GM19193 (cell line): ENCODE data around the gene AZGP1.

ENCODE experiments used
- POLR2A ChIP-seq: IDR thresholded peaks from 4 replicates; pipeline ENCODE4 v1.6.1; 2011; ENCODE audit not compliant: insufficient read depth, insufficient read length; ENCODE audit errors: extremely low read depth

AZGP1 gene

DNA sequence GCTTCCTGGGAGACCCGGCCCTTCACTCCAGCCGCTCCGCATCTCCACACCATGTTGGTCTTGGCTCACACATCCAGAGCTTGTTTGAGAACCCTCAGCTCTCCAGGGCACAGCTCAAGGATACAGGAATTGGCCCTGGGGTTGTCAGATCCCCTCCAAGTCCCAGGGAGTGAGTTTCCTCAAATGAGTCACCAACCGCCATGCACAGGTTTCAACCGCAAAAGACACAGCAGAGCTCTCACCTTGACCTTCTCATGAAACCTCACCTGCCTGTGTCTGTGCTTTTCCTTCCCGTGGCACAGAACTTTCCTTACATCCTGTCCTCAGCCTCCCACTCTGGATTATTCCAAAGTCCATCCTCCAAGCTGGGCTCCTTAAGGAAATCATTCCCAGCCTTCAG, 20.6 kb downstream of the AZGP1 start:
- TF ChIP-seq POLR2A, result no peak

- no peak for TF ChIP-seq POLR2A
These were observed 22.2 kb downstream of the AZGP1 start for GRCh38 chr7:99953649-99954048.

GRCh38 chr7:99949645-99950228, 26.1 kb downstream of the AZGP1 start:
- TF ChIP-seq POLR2A, result no peak

DNA sequence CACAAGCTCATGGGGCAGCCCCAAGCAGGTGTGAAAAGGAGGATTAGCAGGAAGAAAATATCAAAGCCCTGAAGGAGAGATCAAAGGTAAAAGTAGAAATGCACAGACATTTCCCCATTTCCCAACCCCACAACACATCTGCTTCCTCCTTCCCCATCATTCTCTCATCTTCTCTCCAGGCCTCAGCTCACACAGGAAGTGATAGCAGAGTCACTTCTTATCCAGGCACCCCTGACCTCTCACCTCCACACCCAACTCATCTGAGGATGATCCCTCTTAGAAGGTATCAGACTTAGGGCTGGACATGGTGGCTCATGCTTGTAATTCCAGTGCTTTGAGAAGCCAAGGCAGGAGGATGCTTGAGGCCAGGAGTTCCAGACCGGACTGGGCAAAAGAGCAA, 28.2 kb downstream of the AZGP1 start:
- no peak for TF ChIP-seq POLR2A

- no peak for TF ChIP-seq POLR2A
These were observed 31.2 kb downstream of the AZGP1 start for GRCh38 chr7:99944497-99945070.

DNA sequence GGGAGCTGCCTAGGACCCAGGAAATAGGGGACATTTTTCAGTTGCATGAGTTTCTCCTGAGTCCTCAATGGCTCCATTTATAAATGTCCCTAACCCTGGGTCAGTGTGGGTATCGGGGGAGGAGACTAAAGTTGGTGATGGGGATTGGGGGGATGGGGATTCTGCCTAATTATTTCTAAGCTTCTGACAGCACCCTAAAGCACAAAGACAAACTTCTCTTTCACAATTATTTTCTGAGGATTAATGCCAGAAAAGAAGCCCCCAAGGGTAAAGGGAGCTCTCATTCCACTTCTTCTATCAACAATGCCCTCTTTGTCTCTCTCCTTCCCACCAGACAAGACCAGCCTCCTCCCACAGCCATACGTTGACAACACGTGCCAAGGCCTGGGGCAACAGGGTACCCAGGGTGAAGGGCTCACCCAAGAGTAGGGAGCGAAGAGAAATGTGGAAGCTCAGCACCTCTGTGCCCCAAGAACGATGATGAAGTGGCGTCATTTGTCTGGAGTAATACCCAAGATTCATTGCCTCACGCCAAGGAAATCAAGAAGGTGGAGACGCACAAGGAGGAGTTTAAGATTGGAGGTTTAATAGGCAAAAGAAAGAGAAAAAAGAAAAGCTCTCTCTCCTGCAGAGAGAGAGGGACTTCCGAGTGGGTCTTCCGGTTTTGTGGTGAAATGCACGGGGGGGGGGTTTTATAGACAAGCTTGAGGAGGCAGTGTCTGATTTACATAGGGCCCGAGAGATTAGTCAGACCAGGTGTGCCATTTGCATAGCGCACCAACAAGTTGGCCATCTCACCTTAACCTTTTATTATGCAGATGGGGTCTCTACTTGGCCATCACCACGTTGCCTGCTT, 32.0 kb downstream of the AZGP1 start:
- TF ChIP-seq POLR2A, result no peak

GRCh38 chr7:99938296-99938695, 37.5 kb downstream of the AZGP1 start:
- no peak for TF ChIP-seq POLR2A

- no peak for TF ChIP-seq POLR2A
These were observed 45.5 kb downstream of the AZGP1 start for GRCh38 chr7:99930376-99930775.

DNA sequence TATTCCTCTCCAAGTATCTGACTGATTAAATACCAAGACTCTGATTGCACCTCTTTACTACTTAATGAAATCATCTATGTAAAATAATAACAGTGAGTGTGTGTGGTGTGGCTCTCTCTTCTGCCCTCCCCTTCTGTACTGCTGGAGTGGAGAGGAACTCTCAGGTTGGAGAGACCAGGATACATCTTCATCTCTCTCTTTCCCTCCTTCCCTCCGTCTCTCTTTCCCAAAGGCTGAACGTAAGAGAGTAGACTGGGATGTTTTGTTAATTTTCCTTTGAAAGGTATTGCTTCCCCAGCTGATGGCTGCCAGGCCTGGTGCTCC, 46.1 kb downstream of the AZGP1 start:
- TF ChIP-seq POLR2A, result no peak

DNA sequence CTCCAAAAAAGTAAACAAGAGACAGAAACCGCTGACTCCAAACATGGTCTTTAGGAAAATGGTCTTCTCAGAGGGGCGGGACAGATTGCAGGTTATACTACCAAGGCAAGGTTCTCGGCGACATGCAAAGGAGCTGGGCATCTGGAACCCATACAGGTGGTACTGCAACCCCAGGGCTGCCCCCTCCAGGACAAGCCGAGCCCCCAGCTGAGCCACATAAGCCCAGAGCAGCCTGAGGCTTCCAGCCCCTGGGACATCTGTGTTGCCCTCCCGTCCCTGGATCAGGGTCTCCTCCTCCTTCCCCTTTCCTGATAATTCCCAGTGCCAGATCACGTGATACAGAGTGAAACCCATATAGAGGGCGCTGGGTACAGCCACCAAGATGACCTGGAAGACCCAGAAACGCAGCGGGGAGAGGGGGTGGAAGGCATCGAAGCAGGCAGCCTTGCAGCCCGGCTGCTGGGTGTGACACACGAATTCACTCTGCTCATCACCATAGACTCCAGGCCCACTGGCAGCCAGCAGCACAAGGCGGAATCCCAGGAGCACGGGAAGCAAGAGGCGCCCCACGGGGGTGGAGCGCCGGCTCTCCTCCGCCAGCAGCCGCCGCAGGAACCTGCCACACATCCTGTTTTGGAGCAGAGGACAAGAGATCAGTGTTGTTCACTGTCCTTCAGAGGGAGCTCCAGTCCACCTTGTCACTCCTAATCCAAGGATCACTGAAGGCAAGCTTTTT, 46.7 kb downstream of the AZGP1 start, which contains the start of gene GJC3:
Gene GJC3 (minus strand): TSS at position 627 of the 736 bp plus-strand sequence. CDS start 0 bp downstream, at position 627.
- TF ChIP-seq POLR2A, result no peak

GRCh38 chr7:99928188-99928587, 47.6 kb downstream of the AZGP1 start:
- no peak for TF ChIP-seq POLR2A

DNA sequence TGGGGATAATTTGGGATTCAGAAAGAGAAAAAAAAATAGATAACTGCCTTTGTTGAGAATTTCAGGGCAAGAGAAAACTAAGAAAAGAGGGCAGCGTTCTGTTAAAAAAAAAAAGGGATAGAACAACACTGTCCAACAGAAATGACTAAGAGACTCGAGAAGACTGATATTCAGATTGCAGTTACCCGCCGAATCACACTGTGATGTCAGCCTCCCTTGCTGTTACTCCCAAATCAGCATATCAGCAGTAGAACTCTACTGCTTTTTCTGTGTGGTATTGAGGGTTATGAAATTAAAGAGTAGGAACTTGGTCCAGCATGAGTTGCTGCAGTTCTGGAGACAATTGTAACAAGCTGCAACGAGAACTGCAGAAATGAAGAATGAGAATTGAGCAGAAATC, 48.3 kb downstream of the AZGP1 start:
- no peak for TF ChIP-seq POLR2A

- TF ChIP-seq POLR2A, result no peak
These were observed 49.5 kb downstream of the AZGP1 start for GRCh38 chr7:99926321-99926720.

- TF ChIP-seq POLR2A, result no peak
These were observed 52.6 kb downstream of the AZGP1 start for GRCh38 chr7:99923200-99923599.

DNA sequence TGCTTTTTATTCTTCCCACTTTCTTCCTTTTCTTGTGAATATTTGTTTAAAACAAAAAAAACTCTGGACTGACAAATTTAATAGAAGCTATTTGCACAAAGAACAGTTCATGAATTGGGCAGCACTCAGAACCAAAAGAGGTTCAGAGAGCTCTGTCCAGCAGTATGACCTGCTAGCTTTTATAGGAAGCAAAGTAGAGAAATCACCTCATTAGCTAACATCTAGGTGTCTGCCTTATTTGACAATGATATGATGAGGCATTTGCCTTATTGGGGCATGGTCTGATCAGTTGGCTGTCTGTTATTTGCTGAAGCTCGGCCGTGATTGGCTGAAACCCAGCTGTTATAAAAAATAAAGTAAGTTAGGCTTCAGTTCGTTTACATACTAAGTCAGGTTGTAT, 55.7 kb downstream of the AZGP1 start:
- TF ChIP-seq POLR2A, result no peak
